ENCODE measurements around the gene LRPAP1. TPM values are rescaled to one million over a fixed set of nuclear protein-coding genes. Genes with fewer than 3 reads are reported as not detected.

Gene LRPAP1
- total RNA-seq, 1 donor from 2014 or later, result 147 TPM

DNA sequence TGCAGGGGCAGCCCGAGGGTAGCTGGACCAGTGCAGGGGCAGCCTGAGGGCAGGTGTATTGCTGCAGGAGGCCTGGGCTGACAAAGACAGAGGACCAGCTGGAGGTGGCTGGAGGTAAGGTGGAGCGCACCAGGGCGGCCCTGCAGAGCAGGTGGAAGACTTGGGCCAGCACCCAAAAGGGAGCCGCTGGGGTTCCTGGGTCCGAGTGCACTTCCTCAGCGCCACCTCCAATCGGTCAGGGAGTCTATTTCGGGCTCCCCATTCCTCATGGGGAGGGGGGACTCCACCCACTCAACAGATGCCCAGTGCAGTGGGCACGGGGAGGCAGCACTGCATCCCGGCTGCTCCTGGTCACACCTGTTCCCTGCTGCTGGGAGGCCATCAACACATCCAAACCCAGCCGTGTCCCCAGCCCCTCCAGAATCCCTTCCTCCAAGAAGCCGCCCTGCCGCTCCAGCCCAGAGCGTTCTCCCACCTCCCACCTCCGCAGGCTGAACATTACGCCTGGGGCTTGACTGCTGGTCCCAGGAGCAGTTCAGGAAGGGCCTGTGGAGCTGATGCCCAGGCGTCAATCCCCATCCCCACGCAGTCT, 1.5 kb downstream of the LRPAP1 start:
- DNase-seq (ENCODE audit: low read depth), result no peak
- Histone ChIP-seq H3K4me3 (ENCODE audit: low read depth, low read length) (peak overlapping the region; percentile 78), H3K36me3 (ENCODE audit: control insufficient read depth, insufficient read depth, low read length) (peaks cover 1% of the 10 kb centered on the region), H3K27me3 (ENCODE audit: control insufficient read depth, insufficient read depth, low read length) (no peaks in the 10 kb centered on the region)
- TF ChIP-seq, protein P1, sequence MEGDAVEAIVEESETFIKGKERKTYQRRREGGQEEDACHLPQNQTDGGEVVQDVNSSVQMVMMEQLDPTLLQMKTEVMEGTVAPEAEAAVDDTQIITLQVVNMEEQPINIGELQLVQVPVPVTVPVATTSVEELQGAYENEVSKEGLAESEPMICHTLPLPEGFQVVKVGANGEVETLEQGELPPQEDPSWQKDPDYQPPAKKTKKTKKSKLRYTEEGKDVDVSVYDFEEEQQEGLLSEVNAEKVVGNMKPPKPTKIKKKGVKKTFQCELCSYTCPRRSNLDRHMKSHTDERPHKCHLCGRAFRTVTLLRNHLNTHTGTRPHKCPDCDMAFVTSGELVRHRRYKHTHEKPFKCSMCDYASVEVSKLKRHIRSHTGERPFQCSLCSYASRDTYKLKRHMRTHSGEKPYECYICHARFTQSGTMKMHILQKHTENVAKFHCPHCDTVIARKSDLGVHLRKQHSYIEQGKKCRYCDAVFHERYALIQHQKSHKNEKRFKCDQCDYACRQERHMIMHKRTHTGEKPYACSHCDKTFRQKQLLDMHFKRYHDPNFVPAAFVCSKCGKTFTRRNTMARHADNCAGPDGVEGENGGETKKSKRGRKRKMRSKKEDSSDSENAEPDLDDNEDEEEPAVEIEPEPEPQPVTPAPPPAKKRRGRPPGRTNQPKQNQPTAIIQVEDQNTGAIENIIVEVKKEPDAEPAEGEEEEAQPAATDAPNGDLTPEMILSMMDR (IDR thresholded peaks at IDR 0.05; ENCODE audit: insufficient read depth, low read length, poor library complexity, severe bottlenecking), result no peak

DNA sequence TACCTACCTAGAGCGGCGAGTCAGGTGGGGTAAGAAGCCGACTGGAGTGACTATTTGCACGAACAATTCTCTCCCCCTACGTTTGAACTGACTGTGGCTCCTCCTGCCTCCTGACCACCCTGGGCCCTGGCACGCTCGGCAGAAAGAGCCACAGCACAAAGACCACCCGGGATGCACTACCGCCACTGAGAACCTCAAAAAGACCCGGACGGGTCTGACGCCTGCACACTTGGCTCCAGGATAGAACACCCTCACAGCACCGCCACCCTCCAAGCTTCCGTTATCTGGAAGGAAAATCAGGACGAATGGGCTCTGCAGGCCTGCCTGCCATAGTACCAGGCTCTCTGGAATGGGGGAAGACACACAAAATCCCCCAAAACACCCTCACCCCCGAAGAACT, 2.2 kb downstream of the LRPAP1 start:
- no peak for DNase-seq (ENCODE audit: low read depth)
- peaks cover 2% of the 10 kb centered on the region for H3K36me3 ChIP-seq (ENCODE audit: control insufficient read depth, insufficient read depth, low read length)
- TF ChIP-seq, protein P1 (IDR thresholded peaks at IDR 0.05; ENCODE audit: insufficient read depth, low read length, poor library complexity, severe bottlenecking), result no peak
- no peak overlapping the region for H3K4me3 ChIP-seq (ENCODE audit: low read depth, low read length)
- no peaks in the 10 kb centered on the region for H3K27me3 ChIP-seq (ENCODE audit: control insufficient read depth, insufficient read depth, low read length)

DNA sequence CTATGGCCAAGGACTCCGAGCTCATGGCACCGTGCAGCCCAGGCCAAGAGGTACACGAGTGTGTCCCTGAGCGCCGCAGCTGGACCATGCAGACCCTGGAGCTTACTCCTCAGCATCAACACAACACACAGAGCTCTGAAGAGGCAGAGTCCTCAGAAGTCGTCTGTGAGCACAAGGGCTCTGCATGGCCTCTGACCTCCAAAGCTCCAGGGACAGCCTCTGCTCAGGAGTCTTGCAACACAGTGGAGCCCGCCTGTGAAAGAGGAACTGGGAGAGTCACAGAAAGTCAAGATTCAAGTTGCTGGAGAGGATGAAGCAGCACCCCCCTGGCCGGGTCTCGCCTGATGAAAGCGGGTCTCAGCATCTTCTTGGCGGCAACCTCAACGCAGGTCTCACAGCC, 2.9 kb downstream of the LRPAP1 start:
- Histone ChIP-seq H3K36me3 (ENCODE audit: control insufficient read depth, insufficient read depth, low read length) (peaks cover 3% of the 10 kb centered on the region), H3K27me3 (ENCODE audit: control insufficient read depth, insufficient read depth, low read length) (no peaks in the 10 kb centered on the region), H3K4me3 (ENCODE audit: low read depth, low read length) (no peak overlapping the region)
- DNase-seq (ENCODE audit: low read depth), result no peak
- TF ChIP-seq, protein P1 (IDR thresholded peaks at IDR 0.05; ENCODE audit: insufficient read depth, low read length, poor library complexity, severe bottlenecking), result no peak

DNA sequence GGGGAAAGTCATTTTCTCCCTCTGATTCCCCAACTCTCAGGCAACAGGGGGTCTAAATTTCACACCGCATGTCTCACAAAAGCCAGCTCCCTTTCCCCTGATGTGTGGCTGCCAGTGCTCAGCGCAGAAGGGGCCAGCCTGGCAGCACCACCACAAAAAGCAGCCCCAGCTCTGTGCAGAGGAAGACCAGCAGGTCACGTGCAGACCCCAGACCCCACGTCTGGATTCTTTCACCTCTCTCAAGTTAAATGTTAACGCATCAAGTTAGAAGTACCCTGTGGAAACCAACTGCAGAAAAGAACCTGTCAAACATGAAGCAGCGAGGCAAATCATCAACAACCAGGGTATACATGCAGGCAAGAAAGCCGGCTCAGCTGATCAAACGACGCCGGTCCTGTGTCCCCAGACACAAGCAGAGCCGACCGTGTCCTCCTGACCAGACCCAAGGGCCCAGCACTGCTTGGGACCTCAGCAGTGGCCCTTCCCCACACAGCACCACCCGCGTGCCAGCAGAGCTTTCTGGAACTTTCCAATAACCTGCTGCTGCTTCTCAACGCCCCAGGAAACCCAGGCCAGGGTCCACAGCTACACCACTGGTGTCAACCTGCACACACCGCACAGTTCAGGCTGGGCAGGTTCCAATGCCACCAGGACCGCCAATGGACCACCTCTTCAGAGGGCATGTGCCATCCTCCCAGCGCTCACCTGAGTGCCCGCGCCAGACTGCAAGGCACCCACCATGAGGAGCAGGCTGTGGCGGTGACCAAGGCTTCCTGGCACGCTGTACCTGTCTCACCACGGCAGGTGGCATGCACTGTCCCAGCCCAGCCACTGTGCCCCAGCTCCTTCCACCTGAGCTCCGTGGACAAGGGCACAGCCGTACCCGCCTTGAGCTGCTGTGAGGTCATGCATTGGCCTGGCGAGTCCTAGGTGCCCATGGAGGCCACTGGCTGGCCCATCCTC, 4.0 kb downstream of the LRPAP1 start:
- no peak for DNase-seq (ENCODE audit: low read depth)
- TF ChIP-seq, protein P1 (IDR thresholded peaks at IDR 0.05; ENCODE audit: insufficient read depth, low read length, poor library complexity, severe bottlenecking), result no peak
- H3K4me3 ChIP-seq (ENCODE audit: low read depth, low read length), result no peak overlapping the region
- H3K36me3 ChIP-seq (ENCODE audit: control insufficient read depth, insufficient read depth, low read length), result peaks cover 3% of the 10 kb centered on the region
- H3K27me3 ChIP-seq (ENCODE audit: control insufficient read depth, insufficient read depth, low read length), result no peaks in the 10 kb centered on the region

DNA sequence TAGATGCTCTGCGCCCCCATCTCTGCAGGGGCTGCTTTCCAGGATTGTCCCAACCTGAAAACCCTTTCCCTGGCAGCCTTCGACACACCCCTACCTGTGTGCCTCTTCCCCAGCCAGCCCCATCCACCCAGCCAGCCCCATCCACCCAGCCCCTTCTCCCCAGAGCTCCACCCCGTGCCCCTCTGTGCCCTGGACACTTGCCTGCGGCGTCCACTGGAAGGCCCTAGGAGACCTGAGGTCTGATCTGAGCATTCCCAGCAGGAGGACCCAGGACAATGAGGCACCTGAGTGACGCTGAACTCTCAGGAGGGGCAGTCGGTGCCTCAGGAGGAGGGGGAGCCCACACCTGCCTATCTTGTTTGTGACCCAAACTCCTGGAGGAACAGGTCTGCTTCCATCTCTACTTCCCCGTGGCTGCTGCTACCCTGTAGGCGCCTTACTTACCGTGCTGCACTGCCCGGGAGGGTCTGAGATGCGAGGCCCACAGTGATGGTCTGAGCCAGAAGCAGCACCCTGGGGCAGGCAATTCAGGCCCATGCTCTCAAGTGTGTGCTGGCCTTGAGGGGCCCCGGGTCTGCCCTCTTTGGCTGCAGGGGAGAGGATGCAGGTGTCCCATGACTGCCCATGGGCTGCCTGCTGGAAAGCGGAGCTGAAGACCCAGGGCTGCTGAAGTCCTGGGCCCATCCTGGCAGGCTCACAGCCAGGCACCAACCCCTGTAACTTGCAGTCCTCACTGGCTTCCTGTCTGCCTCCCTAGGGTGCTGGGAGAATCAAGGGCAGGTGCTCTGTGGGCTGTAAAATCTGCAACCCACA, 4.9 kb downstream of the LRPAP1 start:
- TF ChIP-seq, protein P1 (IDR thresholded peaks at IDR 0.05; ENCODE audit: insufficient read depth, low read length, poor library complexity, severe bottlenecking), result no peak
- no peak overlapping the region for H3K4me3 ChIP-seq (ENCODE audit: low read depth, low read length)
- peaks cover 3% of the 10 kb centered on the region for H3K36me3 ChIP-seq (ENCODE audit: control insufficient read depth, insufficient read depth, low read length)
- no peaks in the 10 kb centered on the region for H3K27me3 ChIP-seq (ENCODE audit: control insufficient read depth, insufficient read depth, low read length)
- DNase-seq (ENCODE audit: low read depth), result no peak
